Naive B cell (primary cell): ENCODE results near the gene GOLT1A. TPM values are rescaled to one million over a fixed set of nuclear protein-coding genes. Genes with fewer than 3 reads are reported as not detected.

Experiments used
- ATAC-seq, 2 donors: fragments of 150-1000 bp; cut with Tn5 transposase; 2 replicates each; pipeline ENCODE4 v1.10.0; 2021; ENCODE audit warnings: low read depth in 2 of 2, mild to moderate bottlenecking in 2 of 2, moderate library complexity in 2 of 2
- DNase-seq: peaks from one replicate; pipeline ENCODE4 v3.0.0; 2022
- H3K27ac Mint-ChIP-seq, 6 donors: one replicate each; pipeline ENCODE4 v1.8.0; 2020 to 2022; ENCODE audit warnings: mild to moderate bottlenecking in 6 of 6, mixed read lengths in 6 of 6, moderate library complexity in 5 of 6, inconsistent platforms in 2 of 6
- H3K27me3 Mint-ChIP-seq, 3 donors: one replicate each; pipeline ENCODE4 v1.8.0; 2021 to 2022; ENCODE audit warnings: mixed read lengths in 3 of 3, mild to moderate bottlenecking in 1 of 3
- H3K36me3 Mint-ChIP-seq, 2 donors: one replicate each; pipeline ENCODE4 v1.8.0; 2020 to 2022; ENCODE audit warnings: mixed read lengths in 2 of 2, inconsistent platforms in 1 of 2, mild to moderate bottlenecking in 1 of 2
- H3K4me1 Mint-ChIP-seq, 3 donors: one replicate each; pipeline ENCODE4 v1.8.0; 2020 to 2022; ENCODE audit warnings: mixed read lengths in 3 of 3, inconsistent platforms in 1 of 3, mild to moderate bottlenecking in 1 of 3, moderate library complexity in 1 of 3
- H3K4me3 Mint-ChIP-seq, 8 donors: one replicate each; pipeline ENCODE4 v1.8.0; 2020 to 2022; ENCODE audit warnings: mild to moderate bottlenecking in 8 of 8, mixed read lengths in 8 of 8, moderate library complexity in 8 of 8, inconsistent platforms in 2 of 8
- H3K9me3 Mint-ChIP-seq, 7 donors: one replicate each; pipeline ENCODE4 v1.8.0; 2020 to 2022; ENCODE audit warnings: mixed read lengths in 7 of 7, mild to moderate bottlenecking in 5 of 7, inconsistent platforms in 2 of 7, moderate library complexity in 1 of 7
- polyA plus RNA-seq, 6 donors: library from polyadenylated mRNA; unstranded; fragments of 300-500 nt; fragmentation: Illumina TruSeq; gene quantifications; one replicate each; pipeline ENCODE4 v1.2.3, GENCODE V29; 2021; ENCODE audit warnings: low read depth in 6 of 6

The GOLT1A gene
- polyA plus RNA-seq: not detected

GRCh38 chr1:204213668-204214662 is at the start of gene GOLT1A:
GOLT1A (minus strand) TSS chr1:204213988; CDS start chr1:204213906, 82 bp downstream.
- H3K36me3 Mint-ChIP-seq: no peaks in the 10 kb centered on the region
- peak within 1 kb of the TSS in 7 of 8 donors; percentile 49 to 87 (median 72) for H3K4me3 Mint-ChIP-seq
- peaks cover 0 to 13% (median 8%) of the 10 kb centered on the region in 3 donors for H3K27me3 Mint-ChIP-seq
- peaks cover 0 to 2% (median 0%) of the 10 kb centered on the region in 7 donors for H3K9me3 Mint-ChIP-seq
- DNase-seq: peak; percentile 41
- H3K27ac Mint-ChIP-seq: peak within 1 kb of the TSS in 2 of 6 donors; percentile 16 to 72
- ATAC-seq: peak; percentile 81 to 82
- peaks cover 7 to 11% (median 8%) of the 10 kb centered on the region in 3 donors for H3K4me1 Mint-ChIP-seq

DNA sequence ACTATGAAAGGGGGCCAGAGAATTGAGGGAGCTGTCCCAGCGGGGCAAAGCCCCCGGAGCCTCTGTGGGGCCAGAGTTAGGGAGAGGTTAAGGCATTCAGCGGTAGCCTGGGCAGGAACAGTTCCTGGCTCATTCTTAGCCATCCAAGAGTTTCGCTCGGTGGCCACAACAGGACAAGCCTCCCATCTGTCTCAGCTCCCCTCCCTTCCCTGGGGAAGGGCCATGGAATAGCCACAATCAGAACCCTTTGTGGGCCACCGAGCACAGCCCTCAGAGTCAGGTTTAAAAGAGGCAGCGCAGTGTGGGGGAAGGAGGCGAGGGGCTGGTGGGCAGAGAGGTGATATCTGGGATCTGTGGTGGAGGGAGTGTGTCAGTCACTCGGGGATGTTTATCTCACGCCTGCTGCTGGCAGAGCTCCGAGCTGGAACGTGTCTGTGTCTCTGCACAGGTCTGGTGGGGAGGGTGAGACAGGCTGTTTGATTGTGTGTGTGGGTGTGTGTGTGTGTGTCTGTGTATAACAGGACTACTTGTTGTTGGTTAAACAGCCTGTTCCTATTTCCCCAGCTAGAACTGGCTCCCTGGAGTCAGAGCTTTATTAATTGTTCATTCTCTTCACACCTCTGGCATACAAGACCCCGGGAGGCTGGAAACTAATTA is 49.6 kb upstream of the GOLT1A start:
- no peaks in the 10 kb centered on the region for H3K4me1 Mint-ChIP-seq
- H3K27me3 Mint-ChIP-seq: peaks cover 0 to 22% (median 0%) of the 10 kb centered on the region in 3 donors
- H3K27ac Mint-ChIP-seq: no peak overlapping the region
- ATAC-seq (no peak), DNase-seq (no peak)
- no peaks in the 10 kb centered on the region for H3K9me3 Mint-ChIP-seq
- no peaks in the 10 kb centered on the region for H3K36me3 Mint-ChIP-seq
- no peak overlapping the region for H3K4me3 Mint-ChIP-seq

GRCh38 chr1:204262506-204263253 is 48.9 kb upstream of the GOLT1A start:
- no peak for ATAC-seq
- Mint-ChIP-seq H3K4me1 (no peaks in the 10 kb centered on the region), H3K27me3 (peaks cover 0 to 22% (median under 1%) of the 10 kb centered on the region in 3 donors), H3K9me3 (no peaks in the 10 kb centered on the region), H3K27ac (no peak overlapping the region), H3K36me3 (no peaks in the 10 kb centered on the region), H3K4me3 (peak overlapping the region in 1 of 8 donors; percentile 61)
- no peak for DNase-seq

DNA sequence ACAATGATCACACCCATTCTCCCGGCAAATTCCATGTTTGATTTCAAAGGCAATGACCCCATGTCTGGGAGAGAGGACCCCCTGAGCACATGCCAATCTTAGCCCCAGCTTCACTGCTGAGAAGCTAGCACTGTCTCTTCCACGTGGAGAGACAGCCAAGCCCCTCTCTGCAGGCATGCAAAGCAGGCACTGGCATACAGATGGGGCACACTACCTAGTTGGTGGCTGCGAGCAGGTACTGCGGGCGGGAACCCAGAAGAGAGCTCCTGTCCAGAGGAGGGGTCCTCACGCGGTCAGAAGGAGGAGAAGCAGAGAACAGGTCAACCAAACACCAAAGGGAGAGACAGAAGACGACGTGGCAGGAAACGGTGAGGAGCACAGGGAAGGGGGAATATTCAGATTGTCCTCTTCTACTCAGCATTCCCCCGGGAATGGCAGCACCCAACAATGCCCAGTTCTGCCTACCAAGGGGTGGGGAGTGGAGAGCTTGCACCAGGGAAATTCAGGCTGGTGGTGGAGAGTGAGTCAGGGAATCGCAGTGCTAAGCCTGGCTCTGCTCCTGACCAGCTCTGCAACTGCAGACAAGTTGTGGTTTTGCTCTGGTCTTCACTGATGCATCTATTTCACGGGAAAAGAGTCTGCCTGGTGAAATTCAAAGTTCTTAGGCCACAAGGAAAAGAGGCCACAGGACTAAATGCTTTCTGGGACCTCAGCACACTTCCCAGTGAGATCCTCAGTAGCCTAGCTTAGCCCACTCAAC is 48.1 kb upstream of the GOLT1A start:
- no peaks in the 10 kb centered on the region for H3K36me3 Mint-ChIP-seq
- DNase-seq (no peak), ATAC-seq (no peak)
- H3K27me3 Mint-ChIP-seq: peaks cover 0 to 20% (median 8%) of the 10 kb centered on the region in 3 donors
- no peak overlapping the region for H3K27ac Mint-ChIP-seq
- H3K4me1 Mint-ChIP-seq: no peaks in the 10 kb centered on the region
- H3K4me3 Mint-ChIP-seq: no peak overlapping the region
- no peaks in the 10 kb centered on the region for H3K9me3 Mint-ChIP-seq

GRCh38 chr1:204261266-204261665 is 47.5 kb upstream of the GOLT1A start:
- DNase-seq: no peak

DNA sequence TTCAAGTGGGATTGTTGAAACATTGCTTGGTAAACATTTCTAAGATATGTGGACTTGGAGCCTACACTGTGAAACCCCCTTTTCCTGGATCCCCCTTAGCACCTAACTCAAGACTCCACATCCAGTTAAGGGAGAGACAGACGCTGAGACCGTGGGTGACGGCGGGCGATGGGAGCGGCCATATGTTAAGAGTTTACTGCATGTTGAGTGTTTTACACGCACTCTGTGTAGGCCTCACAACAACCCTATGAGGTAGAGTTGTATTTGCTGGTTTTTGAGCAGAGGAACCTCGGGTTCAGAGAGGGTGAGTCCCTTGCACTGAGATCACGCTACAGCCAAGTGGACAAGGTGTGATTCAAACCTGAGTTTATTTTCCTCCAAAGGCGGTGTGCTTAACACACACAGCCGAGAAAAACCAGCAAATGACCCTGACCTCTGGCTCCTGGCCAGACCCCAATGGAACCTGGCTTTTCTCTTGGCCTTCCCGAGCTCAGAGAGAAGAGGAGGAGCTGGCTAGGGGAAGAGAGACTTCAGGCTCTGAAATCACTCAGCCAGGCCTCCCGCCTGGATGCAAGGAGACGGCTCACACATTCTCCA is 46.9 kb upstream of the GOLT1A start:
- no peak for DNase-seq
- no peak overlapping the region for H3K4me3 Mint-ChIP-seq
- no peak for ATAC-seq
- H3K9me3 Mint-ChIP-seq: no peaks in the 10 kb centered on the region
- H3K4me1 Mint-ChIP-seq: no peaks in the 10 kb centered on the region
- H3K27ac Mint-ChIP-seq: peak overlapping the region in 1 of 6 donors; percentile 88
- H3K27me3 Mint-ChIP-seq: peaks cover 0 to 17% (median 8%) of the 10 kb centered on the region in 3 donors
- no peaks in the 10 kb centered on the region for H3K36me3 Mint-ChIP-seq

More at GRCh38 chr1:204261266-204261665, 47.5 kb upstream of the GOLT1A start:
- peaks cover 0 to 17% (median 8%) of the 10 kb centered on the region in 3 donors for H3K27me3 Mint-ChIP-seq
- H3K9me3 Mint-ChIP-seq: no peaks in the 10 kb centered on the region
- H3K4me3 Mint-ChIP-seq: no peak overlapping the region
- ATAC-seq: no peak
- no peaks in the 10 kb centered on the region for H3K4me1 Mint-ChIP-seq
- no peaks in the 10 kb centered on the region for H3K36me3 Mint-ChIP-seq
- H3K27ac Mint-ChIP-seq: peak overlapping the region in 1 of 6 donors; percentile 88

GRCh38 chr1:204259782-204260181 is 46.0 kb upstream of the GOLT1A start:
- DNase-seq (no peak), ATAC-seq (no peak)
- H3K4me3 Mint-ChIP-seq: no peak overlapping the region
- no peaks in the 10 kb centered on the region for H3K36me3 Mint-ChIP-seq
- peaks cover 0 to 17% (median 8%) of the 10 kb centered on the region in 3 donors for H3K27me3 Mint-ChIP-seq
- H3K27ac Mint-ChIP-seq: no peak overlapping the region
- H3K4me1 Mint-ChIP-seq: no peaks in the 10 kb centered on the region
- no peaks in the 10 kb centered on the region for H3K9me3 Mint-ChIP-seq

DNA sequence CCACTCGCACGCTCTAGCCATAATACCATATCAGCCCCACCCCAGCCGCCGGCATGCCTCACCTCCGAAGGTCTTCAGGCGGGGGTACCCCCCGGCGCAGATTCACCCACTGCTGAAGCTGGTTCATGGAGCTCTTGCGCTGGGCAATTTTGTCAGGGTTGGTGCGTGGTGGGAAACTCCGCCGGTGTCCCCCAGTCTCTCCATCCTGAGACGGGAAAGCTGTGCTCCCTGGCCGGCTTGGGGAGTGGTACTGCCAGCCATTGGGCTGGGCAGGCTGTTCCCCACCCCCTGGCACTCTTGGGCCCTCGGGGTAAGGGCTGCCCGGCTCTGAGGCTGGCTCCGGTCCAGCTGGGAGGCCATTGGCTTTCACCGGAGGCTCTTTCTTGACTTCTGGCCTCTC is 45.4 kb upstream of the GOLT1A start:
- Mint-ChIP-seq H3K4me3 (peak overlapping the region in 1 of 8 donors; percentile 42), H3K36me3 (no peaks in the 10 kb centered on the region), H3K27ac (no peak overlapping the region), H3K4me1 (no peaks in the 10 kb centered on the region), H3K9me3 (no peaks in the 10 kb centered on the region), H3K27me3 (peaks cover 0 to 17% (median 8%) of the 10 kb centered on the region in 3 donors)
- ATAC-seq (no peak), DNase-seq (no peak)

- no peak overlapping the region for H3K4me3 Mint-ChIP-seq
- H3K9me3 Mint-ChIP-seq: no peaks in the 10 kb centered on the region
- no peak for ATAC-seq
- H3K27ac Mint-ChIP-seq: peak overlapping the region in 1 of 6 donors; percentile 28
- no peaks in the 10 kb centered on the region for H3K36me3 Mint-ChIP-seq
- no peak for DNase-seq
- no peaks in the 10 kb centered on the region for H3K4me1 Mint-ChIP-seq
- H3K27me3 Mint-ChIP-seq: peaks cover 0 to 17% (median 8%) of the 10 kb centered on the region in 3 donors
Measured at GRCh38 chr1:204258213-204259115, 44.7 kb upstream of the GOLT1A start.

- no peaks in the 10 kb centered on the region for H3K4me1 Mint-ChIP-seq
Measured at GRCh38 chr1:204257446-204257845, 43.7 kb upstream of the GOLT1A start.

GRCh38 chr1:204256531-204256930 is 42.7 kb upstream of the GOLT1A start:
- Mint-ChIP-seq H3K9me3 (no peaks in the 10 kb centered on the region), H3K4me1 (no peaks in the 10 kb centered on the region), H3K36me3 (no peaks in the 10 kb centered on the region), H3K27ac (no peak overlapping the region), H3K27me3 (peaks cover 0 to 9% (median 8%) of the 10 kb centered on the region in 3 donors), H3K4me3 (no peak overlapping the region)
- no peak for ATAC-seq
- no peak for DNase-seq

More at GRCh38 chr1:204257446-204257845, 43.7 kb upstream of the GOLT1A start:
- no peak overlapping the region for H3K27ac Mint-ChIP-seq
- ATAC-seq (no peak), DNase-seq (no peak)
- H3K4me3 Mint-ChIP-seq: no peak overlapping the region
- no peaks in the 10 kb centered on the region for H3K9me3 Mint-ChIP-seq
- H3K27me3 Mint-ChIP-seq: peaks cover 0 to 8% (median 8%) of the 10 kb centered on the region in 3 donors
- H3K36me3 Mint-ChIP-seq: no peaks in the 10 kb centered on the region
